GF-D8 (cell line): ENCODE results near the gene NBPF1.
"Not testable (repeated sequence)": the region's sequence is repeated elsewhere in the genome, so short reads cannot be mapped to it uniquely, and the experiment has no call there.

ENCODE experiments used
- DNase-seq: peaks from one replicate; lab custom pipeline; 2025; lab: John Stamatoyannopoulos, UW

NBPF1 gene

DNA sequence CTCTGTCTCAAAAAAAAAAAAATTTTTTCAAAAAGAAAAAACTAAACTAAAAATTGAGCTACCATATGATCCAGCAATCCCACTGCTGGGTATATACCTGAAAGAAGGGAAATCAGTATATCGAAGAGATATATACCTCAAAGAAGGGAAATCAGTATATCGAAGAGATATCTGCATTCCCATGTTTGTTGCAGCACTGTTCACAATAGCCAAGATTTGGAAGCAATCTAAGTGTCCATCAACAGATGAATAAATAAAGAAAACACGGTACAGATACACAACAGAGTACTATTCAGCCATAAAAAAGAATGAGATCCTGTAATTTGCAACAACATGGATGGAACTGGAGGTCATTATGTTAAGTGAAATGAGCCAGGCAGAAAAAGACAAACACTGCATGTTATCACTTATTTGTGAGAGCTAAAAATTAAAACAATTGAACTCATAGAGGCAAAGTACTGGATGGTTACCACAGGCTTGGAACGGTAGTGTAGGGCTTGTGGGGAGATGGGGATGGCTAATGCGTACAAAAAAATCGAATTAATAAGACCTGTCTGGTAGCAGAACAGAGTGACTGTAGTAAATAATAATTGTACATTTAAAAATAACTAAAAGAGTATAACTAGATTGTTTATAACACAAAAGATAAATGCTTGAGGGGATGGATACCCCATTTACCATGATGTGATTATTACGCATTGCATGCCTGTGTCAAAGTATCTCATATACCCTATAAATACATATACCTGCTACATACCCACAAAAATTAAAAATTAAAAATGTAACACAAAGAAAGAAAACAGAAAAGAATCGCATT lies 28.0 kb upstream of the NBPF1 start:
- not testable (repeated sequence) for DNase-seq

DNA sequence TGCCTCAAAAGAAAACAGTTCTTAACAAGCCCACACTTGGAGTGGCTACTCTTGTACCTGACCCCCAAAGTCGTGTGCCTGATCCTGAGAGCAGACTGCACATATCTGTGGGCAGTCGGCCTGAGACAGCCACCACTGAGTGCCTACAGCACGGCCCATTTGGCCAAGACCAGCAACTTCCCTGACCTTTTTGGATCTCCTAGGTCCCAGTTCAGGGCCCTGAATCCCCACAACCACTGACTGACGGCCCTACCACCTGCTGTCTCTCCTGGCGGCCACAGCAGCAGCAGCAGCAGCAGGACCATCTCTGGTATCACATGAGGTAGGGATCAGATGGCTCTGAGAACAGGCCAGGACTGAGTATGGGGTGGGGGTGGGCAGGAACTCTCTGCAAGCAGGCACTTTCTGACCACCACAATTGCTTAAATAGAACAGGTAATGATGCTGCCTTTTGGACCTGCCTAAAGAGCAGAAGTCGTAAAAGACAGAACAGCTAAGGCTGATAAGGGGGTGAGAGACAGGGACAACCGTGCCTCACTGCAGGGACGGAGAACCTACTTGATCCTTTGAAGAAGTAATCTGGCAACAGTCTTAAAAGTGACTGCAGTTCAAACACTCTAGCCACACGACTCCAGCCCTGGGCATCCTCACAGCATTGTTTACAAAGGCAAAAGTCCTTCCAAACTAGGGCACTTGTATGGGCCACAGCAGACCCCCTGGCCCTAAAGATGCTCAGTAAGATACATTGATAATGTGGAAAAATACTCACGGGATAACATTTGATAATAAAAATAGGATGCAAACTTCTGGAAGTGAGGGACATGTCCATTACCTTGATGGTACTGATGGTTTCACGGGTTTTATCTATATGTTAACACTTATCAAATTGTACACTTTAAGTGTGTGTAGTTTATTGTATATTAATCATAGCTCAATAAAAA lies 26.0 kb upstream of the NBPF1 start:
- DNase-seq, result not testable (repeated sequence)

DNA sequence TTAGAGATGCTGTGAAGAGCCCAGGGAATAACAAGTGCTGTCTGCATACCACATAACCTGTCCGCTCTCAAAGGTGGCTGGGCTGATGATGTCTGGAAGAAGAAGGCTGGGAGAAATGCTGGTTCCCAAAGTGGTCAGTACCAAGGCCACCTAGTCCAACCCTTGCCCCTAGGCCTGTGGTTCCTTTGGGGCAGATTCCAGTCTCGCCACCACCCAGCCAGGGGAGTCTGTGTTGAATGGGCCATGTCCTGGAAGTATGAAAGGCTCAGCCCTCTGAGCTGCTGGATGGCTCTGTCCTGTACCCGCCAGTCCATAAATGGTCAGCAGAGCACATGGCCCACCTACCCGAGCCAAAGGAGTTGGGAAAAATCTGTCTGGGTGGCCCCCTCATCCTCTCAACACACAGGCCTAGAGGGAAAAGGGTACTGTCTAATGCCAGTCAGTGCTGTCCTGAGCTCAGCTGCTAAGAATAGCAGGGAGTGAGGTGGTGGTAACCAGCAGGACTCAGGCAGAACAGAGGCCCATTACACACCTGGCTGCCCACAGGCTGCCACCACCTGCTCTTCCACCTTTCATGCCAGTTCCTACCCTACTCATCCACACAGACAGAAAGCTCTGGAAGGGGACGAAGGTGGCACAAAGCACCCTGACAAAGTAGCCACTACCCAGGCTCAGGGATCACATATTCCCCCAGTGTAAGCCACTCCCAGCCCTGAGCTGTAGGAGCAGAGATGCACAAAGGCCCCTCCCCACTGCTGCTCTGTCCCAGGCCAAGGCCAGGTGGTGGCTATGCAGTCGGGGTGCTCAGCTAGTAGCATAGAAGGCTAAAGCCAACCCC lies 24.8 kb upstream of the NBPF1 start:
- DNase-seq, result not testable (repeated sequence)

DNA sequence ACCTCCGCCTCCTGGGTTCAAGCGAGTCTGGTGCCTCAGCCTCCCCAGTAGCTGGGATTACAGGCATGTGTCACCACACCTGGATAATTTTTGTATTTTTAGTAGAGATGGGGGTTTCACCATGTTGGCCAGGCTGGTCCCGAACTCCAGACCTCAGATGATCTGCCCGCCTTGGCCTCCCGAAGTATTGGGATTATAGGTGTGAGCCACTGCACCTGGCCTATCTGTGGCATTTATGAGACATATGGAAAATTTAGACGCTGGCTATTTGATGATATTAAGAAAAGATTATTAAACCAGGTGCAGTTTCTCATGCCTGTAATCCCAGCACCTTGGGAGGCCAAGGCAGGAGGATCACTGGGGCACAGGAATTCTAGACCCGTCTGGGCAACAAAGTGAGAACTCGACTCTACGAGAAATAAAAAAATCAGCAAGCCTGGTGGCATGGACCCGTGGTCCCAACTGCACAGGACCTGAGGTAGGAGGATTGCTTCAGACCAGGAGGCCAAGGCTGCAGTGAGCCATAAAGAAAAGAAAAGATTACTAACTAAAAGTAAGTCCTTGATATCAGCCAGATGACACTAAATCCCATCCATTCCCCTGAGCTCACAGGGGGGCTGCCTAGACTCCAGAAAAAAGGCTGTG lies 23.3 kb upstream of the NBPF1 start:
- DNase-seq, result not testable (repeated sequence)

DNA sequence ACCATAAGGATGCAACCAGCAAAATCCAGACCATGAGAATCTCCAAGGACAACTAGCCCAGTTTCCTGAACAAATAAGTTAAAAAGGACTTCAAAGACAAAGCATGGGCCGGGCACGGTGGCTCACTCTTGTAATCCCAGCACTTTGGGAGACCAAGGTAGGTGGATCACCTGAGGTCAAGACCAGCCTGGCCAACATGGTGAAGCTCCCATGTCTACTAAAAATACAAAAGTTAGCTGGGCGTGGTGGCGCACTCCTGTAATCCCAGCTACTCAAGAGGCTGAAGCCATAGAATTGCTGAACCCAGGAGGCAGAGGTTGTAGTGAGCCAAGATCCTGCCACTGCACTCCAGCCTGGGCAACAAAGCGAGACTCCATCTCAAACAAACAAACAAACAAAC lies 22.6 kb upstream of the NBPF1 start:
- DNase-seq, result not testable (repeated sequence)

DNA sequence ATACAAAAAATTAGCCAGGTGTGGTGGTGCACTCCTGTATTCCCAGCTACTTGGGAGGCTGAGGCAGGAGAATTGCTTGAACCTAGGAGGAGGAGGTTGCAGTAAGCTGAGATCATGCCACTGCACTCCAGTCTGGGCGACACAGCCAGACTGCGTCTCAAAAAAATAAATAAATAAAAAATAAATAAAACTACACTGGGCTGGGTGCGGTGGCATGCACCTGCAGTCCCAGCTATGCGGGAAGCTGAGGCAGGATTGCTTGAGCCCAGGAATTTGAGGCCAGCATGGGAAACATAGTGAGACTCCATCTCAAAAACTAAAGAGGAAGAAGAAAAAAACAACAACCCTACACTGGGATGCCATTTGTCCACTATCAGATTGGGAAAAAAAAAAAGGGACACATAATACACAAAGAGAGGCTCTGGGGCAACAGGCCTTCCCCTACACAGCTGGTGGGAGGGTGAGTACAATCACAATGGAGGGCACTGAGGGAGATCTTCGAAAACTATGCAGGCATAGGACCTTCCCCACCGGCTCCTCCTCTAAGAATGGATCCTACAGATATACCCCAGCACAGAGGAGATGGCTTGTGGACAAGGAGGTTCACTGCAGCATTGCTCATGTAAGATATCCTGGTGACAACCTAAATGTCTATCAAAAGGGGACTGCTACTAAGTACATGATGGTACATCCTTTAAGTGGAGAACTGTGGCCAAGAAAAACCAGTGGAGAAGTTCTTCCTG lies 20.3 kb upstream of the NBPF1 start:
- not testable (repeated sequence) for DNase-seq

DNA sequence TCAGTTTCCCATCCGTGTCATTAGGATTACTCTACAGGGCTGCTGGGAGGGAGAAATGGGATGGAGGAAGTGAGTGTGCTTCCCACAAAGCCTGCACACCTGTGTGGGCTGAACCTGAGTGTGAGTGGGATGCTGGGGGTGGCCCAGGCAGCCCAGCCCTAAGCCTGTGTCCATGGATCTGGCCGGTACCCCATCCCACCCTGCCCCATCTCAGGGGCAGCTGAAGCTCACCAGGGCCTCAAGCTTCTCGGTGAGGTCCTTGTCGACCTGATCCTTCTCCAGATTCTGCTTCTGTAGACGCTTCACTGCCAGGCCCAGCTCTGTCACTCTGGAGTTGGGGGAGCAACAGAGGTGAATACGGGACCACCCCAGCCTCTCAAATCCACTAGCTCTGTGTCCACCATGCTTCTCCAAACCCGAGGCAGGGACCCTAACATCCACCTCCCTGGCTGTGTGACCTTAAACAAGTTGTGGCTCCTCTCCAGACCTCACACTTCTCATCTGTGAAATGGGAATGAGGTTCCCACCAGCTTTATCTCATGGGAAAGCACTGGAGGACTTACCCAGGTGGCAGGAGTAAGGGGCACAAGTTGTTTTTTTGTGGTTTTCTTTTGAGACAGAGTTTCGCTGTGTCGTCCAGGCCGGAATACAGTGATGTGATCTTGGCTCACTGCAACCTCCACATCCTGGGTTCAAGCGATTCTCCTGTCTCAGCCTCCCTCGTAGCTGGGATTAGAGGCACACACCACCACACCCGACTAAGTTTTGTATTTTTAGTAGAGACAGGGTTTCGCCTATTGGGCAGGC lies 18.9 kb upstream of the NBPF1 start:
- DNase-seq, result not testable (repeated sequence)

DNA sequence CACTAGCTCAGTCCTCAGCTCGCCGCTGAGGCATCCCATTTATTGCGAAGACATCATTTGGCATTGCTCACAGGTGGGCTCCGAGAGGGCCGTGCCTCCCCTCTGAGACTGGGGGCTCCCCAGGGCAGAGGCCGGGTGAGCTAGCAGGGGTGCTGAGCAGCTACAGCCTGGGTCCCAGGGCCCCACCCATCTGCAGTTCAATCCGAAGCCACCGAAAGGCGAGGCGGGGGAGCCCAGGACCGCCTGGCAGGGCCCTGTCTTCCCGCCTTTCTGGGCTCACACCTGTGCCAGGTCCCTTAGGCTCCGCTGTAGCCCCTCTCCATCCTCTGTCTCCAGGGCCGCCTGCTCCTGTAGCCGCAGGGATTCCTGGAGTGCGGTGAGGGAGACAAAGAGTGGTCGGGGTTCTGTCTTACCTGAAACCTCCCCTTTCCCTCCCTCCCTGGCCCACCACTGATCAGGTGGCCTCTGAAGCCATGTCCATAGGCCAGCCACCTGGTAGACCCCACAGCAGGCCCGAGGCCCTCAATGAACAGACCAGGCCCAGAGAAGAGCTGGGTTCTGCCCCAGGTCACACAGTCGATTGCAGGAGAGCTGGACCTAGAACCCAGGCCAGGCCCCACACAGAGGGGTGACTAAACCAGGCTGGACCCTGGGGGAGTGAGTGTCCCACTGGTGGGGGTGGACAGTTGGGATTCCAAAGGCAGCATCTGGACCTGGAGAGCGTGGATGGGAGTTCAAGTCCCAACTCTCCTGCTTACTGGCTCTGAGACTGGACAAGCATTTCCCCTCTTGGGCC lies 18.1 kb upstream of the NBPF1 start:
- DNase-seq, result no peak

DNA sequence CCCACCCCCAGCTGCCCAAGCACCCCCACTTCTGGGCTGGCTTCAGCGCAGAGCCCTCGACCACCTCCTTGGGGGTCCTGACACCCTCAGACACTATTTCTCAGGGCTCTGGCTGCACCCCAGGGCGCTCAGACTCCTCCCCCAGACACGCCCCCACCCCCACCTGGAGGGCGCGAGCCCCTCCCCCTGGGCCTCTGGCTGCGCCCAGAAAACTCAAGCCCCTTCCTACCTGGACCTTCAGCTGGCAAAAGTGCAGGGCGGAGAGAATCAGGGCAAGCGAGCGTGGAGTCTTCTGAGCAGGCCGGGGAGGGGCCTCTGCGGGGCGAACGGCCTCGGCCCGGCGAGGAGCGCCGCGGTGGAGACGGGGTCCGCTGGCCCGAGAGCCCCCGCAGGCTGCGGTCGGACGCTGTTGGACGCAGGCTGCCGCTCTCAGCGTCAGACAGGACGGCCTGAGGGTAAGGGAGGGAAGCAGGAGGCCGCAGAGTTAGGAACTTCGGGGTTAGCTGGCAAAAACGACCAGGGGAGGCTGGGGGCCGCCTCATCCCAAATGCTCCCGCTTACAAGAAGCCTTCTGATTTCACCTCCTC lies 17.4 kb upstream of the NBPF1 start:
- no peak for DNase-seq

DNA sequence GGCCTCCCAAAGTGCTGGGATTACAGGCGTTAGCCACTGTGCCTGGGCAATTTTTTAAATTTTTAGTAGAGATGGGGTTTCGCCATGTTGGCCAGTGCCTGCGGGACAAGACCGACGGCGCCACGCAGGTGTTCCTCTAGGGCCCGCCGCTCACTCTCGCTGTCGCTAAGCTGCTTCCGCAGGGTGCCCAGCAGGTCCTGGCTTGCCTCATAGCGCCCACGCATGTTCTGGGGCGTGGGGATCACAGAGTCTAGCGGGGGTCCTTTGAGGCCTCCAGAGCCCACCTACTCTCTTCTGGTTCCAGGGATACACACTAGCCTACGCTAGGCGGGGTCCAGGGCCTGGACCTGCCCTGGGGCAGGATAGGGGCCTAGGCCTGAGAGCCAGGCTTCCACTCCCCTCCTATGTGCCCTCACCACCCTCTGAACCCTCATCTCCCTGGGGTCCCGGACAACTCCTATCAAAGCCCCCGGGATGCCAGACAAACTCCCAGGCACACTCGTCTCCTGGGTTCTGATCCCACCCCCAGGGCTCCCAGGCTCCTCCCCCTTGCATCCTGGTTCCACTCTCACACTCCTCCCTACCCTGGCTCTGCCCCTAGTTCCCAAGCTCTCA lies 16.7 kb upstream of the NBPF1 start:
- DNase-seq, result not testable (repeated sequence)

DNA sequence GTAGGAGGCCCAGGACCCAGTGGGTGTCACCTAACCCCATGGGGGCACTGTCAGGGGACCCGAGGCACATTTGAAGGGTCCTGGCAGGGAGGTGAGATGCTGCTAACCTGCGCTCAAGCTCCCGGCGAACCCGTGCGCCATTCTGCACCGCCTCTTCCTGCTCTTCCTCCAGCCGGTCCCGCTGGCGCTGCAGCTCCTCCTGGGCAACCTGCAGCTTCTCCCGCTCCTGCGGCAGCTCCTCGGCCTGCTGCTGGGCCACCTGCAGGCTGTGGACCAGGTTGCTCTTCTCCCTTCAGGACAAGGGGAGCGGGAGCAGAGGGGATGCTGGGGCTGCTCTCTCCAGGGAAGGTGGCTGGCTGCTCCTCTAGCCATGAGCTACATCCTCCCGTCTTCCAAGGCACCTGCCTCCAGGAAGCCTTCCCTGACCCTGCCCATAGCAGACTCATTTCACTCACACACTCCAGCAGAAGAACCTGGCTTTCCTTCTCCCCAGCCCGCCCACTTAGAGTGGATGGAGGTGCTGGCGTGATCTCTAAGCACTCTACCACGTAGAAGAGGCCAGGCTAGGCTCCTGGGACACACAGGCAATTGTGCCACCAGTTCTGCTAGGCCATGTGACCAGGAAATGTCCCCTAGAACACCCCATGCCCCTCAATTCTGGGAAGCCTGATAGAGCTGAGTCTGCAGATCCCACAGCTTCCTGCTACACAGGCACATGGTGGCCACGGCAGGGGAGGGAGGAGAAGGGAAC lies 15.2 kb upstream of the NBPF1 start:
- DNase-seq, result no peak

DNA sequence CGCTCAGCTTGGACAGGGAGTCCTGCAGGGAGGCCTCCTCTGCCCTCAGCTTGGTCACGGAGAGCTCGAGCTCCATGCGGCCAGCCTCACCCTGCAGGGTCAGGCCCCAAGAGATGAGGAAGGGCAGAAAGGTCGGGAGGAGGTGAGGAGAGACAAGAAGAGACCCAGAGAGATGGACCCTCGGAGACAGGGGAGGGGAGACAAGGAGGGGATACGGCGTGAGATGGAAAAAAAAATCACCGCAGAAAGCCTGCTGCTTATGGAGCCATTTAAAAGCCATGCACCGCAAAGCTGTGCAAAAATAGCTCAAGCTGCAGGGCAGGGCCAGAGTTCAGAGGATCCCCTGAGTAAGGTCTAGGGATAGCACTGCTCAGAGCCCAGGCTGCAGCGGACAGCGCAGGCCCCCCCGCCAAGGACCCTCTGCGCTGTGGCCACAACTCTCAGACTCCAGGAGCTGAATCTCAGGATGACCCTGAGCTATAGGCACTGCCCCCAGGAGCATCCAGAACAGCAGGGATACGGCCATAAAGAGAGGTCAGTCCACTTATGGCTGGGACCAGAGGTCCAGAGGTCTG lies 13.1 kb upstream of the NBPF1 start:
- DNase-seq, result not testable (repeated sequence)

DNA sequence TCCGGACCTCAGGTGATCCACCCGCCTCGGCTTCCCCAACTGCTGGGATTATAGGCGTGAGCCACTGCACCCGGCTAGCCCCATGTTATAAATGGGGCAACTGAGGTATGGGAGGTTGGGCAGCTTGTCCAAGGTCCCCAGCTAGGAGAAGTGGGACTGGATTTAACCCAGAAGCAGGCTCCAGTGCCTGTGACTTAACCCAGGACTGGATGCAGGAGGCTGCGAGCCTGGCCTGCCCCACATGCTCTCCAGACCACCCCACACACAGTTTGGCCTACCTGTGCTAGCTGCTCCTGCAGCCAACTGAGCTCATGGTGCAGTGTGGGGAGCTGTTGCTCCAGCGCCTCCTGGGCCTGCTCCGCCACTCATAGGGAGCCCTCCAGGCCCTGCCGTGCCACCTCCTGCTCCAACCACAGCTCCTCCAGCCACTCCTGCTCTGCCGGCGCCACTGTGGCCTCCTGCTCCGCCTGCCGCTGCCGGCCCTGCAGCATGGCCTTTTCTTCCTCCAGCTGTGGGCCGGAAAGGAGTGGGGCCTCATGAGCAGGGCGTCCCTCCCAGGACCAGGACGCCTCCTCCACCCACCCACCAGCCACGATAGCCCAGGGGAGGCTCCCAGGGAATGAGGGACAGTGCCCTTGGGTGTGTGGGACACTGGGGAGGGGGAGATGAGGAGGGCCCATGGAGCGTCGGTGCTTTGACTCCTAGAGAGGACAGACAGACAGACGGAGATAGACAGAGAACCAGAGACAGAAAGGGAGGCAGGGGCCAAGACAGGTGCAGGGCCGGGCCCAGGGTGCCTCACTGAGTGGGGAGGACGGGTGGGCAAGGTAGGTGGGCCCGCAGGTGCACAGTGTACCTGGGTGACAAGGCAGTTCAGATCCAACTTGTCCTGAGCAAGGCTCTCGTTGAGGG lies 12.4 kb upstream of the NBPF1 start:
- DNase-seq, result no peak

DNA sequence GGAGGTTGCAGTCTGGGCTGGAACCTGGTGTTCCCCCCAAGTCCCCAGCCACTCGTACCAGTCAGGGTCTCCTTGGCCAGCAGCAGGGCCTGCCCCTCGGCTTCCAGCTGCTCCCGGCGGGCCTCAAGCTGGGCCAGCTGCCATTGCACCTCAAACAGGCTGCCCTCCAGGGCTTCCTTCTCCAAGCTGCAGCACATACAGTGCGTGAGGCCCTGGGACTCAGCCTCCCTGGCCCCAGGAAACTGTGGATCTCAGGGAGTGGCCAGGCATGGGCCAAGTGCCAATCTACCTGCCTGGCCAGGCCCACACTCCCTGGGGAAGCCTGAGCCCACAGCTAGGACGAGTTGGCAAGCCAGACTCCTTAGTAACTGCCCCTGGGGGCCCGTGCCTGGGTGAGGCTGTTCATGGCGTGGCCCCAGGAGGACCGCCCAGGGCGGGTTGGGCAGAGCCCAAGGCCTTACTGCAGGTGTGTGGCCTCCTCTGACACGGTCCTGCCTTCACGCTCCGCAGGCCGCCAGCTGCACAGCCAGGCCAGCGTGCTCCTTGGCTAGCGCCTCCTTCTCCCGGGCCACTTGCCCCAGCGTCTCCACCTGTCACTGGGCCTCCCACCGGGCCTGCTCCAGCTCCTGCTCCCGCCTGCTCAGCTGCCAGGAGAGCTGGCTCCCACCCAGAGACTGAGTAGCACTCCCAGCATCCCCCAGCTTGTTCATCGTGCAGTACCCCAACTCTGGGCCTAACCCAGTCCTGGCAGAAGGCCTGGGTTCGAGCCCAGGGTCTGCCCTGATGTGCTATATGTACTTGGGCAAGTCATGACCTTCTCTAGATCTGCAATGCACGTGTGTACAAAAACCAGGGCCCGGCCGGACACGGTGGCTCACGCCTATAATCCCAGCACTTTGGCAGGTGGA lies 10.7 kb upstream of the NBPF1 start:
- DNase-seq, result not testable (repeated sequence)

DNA sequence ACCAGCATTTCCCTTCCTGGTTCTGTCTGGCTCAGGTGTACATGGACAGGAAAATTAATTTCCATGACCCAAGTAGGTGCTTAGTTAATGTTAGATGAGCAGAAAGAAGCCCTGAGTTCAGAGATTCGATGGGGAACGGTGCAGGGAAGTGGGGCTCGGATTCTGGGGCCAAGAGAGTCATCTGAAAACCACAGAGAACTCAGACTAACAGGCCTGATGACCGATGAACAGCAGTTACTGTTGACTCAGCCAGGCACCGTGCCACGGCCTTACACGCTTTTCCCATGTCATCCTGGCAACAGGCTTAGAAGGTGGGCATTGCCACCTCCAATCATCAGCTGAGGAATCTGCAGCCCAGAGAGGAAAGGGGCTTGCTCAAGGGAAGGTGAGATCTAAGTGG lies 10.0 kb upstream of the NBPF1 start:
- not testable (repeated sequence) for DNase-seq
